K562 (cell line): ENCODE results near the gene TMIGD2. TPM values are rescaled to one million over a fixed set of nuclear protein-coding genes. Genes with fewer than 3 reads are reported as not detected.

Experiments
- BRF1 ChIP-seq: IDR thresholded peaks from 3 replicates; pipeline ENCODE4 v1.6.1; 2011; ENCODE audit warnings: borderline replicate concordance, mild to moderate bottlenecking; ENCODE audit not compliant: insufficient read length; ENCODE audit errors: extremely low read depth
- CEBPG ChIP-seq, 3 experiments: fragments of 200-800 bp in 1 of 3; sonication (Bioruptor generic) in 1 of 3; sonication (generic) in 1 of 3; formaldehyde crosslinking in 1 of 3; IDR thresholded peaks in 2 of 3; conservative IDR thresholded peaks in 1 of 3; 2 replicates each; pipeline versions ENCODE4 v1.6.1 to v1.8.0; 2016 to 2022; ENCODE audit warnings: missing compliant biosample characterization in 2 of 3, missing genetic modification characterization in 2 of 3, mild to moderate bottlenecking in 1 of 3, missing genetic modification reagents in 1 of 3
- CHCHD3 ChIP-seq: fragments of 250-450 bp; sonication (Bioruptor Pico); IDR thresholded peaks from 2 replicates; pipeline ENCODE4 v2.1.2; 2022; ENCODE audit warnings: mild to moderate bottlenecking
- CREB3L1 ChIP-seq: fragments of 450-650 bp; IDR thresholded peaks from 2 replicates; pipeline ENCODE4 v1.6.1; 2014; ENCODE audit warnings: low read depth, mild to moderate bottlenecking, moderate library complexity, borderline replicate concordance
- ETV5 ChIP-seq: sonication (generic); formaldehyde crosslinking; IDR thresholded peaks from 2 replicates; pipeline ENCODE4 v1.4.0; 2020; ENCODE audit warnings: low read depth, mild to moderate bottlenecking, missing genetic modification reagents
- GTF2A2 ChIP-seq: IDR thresholded peaks from 2 replicates; pipeline ENCODE4 v1.6.1; 2016; ENCODE audit warnings: mild to moderate bottlenecking, missing genetic modification characterization, missing compliant biosample characterization
- IRF2 ChIP-seq: sonication (generic); formaldehyde crosslinking; IDR thresholded peaks from 2 replicates; pipeline ENCODE4 v1.8.1; 2022; ENCODE audit warnings: mild to moderate bottlenecking, missing genetic modification reagents
- MIER1 ChIP-seq: fragments of 450-650 bp; IDR thresholded peaks from 2 replicates; pipeline ENCODE4 v1.6.1; 2016; ENCODE audit warnings: antibody characterized with exemption, mild to moderate bottlenecking, low read depth
- NONO ChIP-seq, 2 experiments: fragments of 200-400 bp in 1 of 2; fragments of 450-650 bp in 1 of 2; formaldehyde crosslinking in 1 of 2; IDR thresholded peaks; 2 replicates each; pipeline ENCODE4 v1.6.1; 2017; ENCODE audit warnings: low read depth in 2 of 2, mild to moderate bottlenecking in 2 of 2, moderate library complexity in 2 of 2, low read length in 1 of 2
- NR4A1 ChIP-seq, 2 experiments: fragments of 250-450 bp in 1 of 2; fragments of 450-650 bp in 1 of 2; sonication (Bioruptor Pico) in 1 of 2; IDR thresholded peaks; 2 replicates each; pipeline versions ENCODE4 v1.4.0 to v1.6.1; 2016 to 2020; ENCODE audit warnings: mild to moderate bottlenecking in 2 of 2, missing compliant biosample characterization in 1 of 2, missing genetic modification characterization in 1 of 2, moderate library complexity in 1 of 2
- NUFIP1 ChIP-seq: fragments of 450-650 bp; IDR thresholded peaks from 2 replicates; pipeline ENCODE4 v1.6.1; 2018; ENCODE audit not compliant: partially characterized antibody
- POLR2A ChIP-seq: fragments of 450-650 bp; conservative IDR thresholded peaks from 2 replicates; pipeline ENCODE4 v1.6.1; 2016
- SIRT6 ChIP-seq: IDR thresholded peaks from one replicate; pipeline ENCODE4 v1.6.1; 2012; ENCODE audit warnings: low read depth, mild to moderate bottlenecking, control low read depth, inconsistent platforms, low read length, moderate library complexity
- SP2 ChIP-seq: IDR thresholded peaks from 2 replicates; pipeline ENCODE4 v1.6.1; 2011; ENCODE audit warnings: mild to moderate bottlenecking, low read depth, low read length, moderate library complexity; ENCODE audit not compliant: poor library complexity, severe bottlenecking; ENCODE audit errors: extremely low read depth
- TAF1 ChIP-seq: IDR thresholded peaks from 2 replicates; pipeline ENCODE4 v1.6.1; 2011; ENCODE audit warnings: mild to moderate bottlenecking, low read length, moderate library complexity; ENCODE audit not compliant: insufficient read depth, control insufficient read depth, severe bottlenecking; ENCODE audit errors: extremely low read depth
- TARDBP ChIP-seq: fragments of 450-650 bp; IDR thresholded peaks from 2 replicates; pipeline ENCODE4 v1.6.1; 2016
- TGIF2 ChIP-seq: sonication (generic); formaldehyde crosslinking; IDR thresholded peaks from 2 replicates; pipeline ENCODE4 v1.8.1; 2022; ENCODE audit warnings: mild to moderate bottlenecking, missing genetic modification reagents, moderate library complexity
- TRIM25 ChIP-seq: fragments of 450-650 bp; IDR thresholded peaks from 2 replicates; pipeline ENCODE4 v1.7.0; 2016; ENCODE audit warnings: borderline replicate concordance
- TSC22D4 ChIP-seq: fragments of 450-650 bp; IDR thresholded peaks from 2 replicates; pipeline ENCODE4 v1.6.1; 2016; ENCODE audit warnings: missing genetic modification characterization, missing biosample characterization, control low read depth
- ZNF785 ChIP-seq: fragments of 250-450 bp; sonication (Bioruptor Pico); IDR thresholded peaks from 2 replicates; pipeline ENCODE4 v1.4.0; 2020; ENCODE audit warnings: mild to moderate bottlenecking
- polyA plus RNA-seq, 8 experiments: library from polyadenylated mRNA; depleted of rRNA in 4 of 8; stranded (reverse) in 5 of 8; unstranded in 3 of 8; fragments of >200 nt; fragmentation: Nextera tagmentation in 2 of 8; fragmentation: Illumina TruSeq in 1 of 8; extraction: Ambion mirVana in 2 of 8; extraction: Trizol in 1 of 8; gene quantifications; 2 replicates each; pipeline versions ENCODE4 v1.2.1 to v1.2.3, GENCODE V29; 2011 to 2014; ENCODE audit warnings: inconsistent platforms in 1 of 8, missing spikeins in 1 of 8
- total RNA-seq, 7 experiments: library from RNA; depleted of rRNA in 6 of 7; stranded (reverse); fragments of >200 nt in 6 of 7; fragmentation: Illumina TruSeq in 2 of 7; extraction: Trizol in 2 of 7; gene quantifications; 2 replicates each; pipeline versions ENCODE4 v1.2.1 to v1.2.3, GENCODE V29; 2011 to 2021; ENCODE audit warnings: low replicate concordance in 1 of 7
- TF ChIP-seq, protein P1 (sequence below): fragments of 250-450 bp; sonication (Bioruptor Pico); IDR thresholded peaks from 2 replicates; pipeline ENCODE4 v1.5.0; 2020; ENCODE audit warnings: mild to moderate bottlenecking, borderline replicate concordance

TMIGD2 gene
- total and polyA plus RNA-seq, 9 of the 15 experiments (the other 6 are each of a cell fraction or from before 2014, with no cell fraction given), result not detected

DNA sequence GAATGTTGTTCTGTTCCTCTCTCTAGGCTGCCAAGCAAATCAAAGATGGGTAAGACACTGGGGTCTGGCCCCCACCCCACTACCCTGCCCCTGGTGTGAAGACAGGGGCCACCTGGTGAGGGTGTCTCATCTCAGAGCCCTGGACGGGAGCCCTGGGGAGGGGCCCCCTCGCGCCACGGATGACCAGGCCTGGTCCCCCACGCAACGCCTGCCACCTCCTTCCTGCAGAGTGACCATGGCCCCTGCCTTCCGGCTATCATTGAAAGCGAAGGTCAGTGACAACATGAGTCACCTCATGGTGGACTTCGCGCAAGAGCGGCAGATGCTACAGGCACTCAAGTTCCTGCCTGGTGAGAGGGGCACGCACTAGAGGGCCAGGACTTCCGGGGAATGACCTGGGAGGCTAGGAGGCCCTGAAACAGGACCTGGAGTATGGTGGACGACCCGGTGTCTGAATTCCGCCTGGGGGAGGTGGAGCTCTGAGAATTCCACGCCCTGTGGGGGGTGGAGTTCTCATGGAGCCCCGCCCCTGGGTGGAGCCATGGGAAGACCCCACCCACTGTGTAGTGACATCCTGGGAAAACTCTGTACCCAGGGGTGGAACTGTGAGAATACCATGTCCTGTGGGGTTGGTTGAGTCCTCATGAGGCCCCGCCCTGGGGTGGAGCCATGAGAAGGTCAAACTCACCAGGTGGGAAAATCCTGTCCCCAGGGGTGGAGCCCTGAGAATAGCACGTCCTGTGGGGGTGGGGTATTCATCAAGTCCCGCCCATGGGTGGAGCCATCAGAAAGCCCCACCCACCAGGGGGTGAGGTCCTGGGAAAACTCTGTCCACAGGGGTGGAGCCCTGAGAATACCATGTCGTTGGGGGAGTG, 8.3 kb upstream of the TMIGD2 start (continued):
- peak; percentile 77 for TF ChIP-seq TAF1
- TF ChIP-seq BRF1, result no peak
- no peak for TF ChIP-seq SP2
- peak; percentile 58; the same call in 1 of the 2 replicates for TF ChIP-seq ETV5
- TF ChIP-seq TRIM25, result no peak
- no peak for TF ChIP-seq ZNF785 (CRISPR knock-in tag)
- TF ChIP-seq NR4A1 (CRISPR knock-in tag; IDR thresholded peaks at IDR 0.05), result no peak
- no peak for TF ChIP-seq NR4A1 (tag; IDR thresholded peaks at IDR 0.05)
- TF ChIP-seq CREB3L1, result peak; percentile 40; the same call in 1 of the 2 replicates
- TF ChIP-seq TSC22D4 (tag), result no peak
- TF ChIP-seq CEBPG (CRISPR knock-in tag; IDR thresholded peaks at IDR 0.05), result 0 out of 2 replicates have a peak, but pooled peaks have one; percentile 35
- TF ChIP-seq CEBPG (tag; conservative IDR thresholded peaks at IDR 0.05 in 1 of 2, IDR thresholded peaks at IDR 0.05 in 1 of 2), result no peak
- TF ChIP-seq POLR2A, result peak; percentile 85
- TF ChIP-seq NUFIP1, result no peak
- TF ChIP-seq MIER1, result no peak
- no peak for TF ChIP-seq CHCHD3 (CRISPR knock-in tag)
- no peak for TF ChIP-seq TARDBP
- TF ChIP-seq IRF2, result no peak
- TF ChIP-seq NONO (IDR thresholded peaks at IDR 0.05; ENCODE audit: low read depth in 2 of 2, low read length in 1 of 2), result 0 out of 4 replicates have a peak, but pooled peaks of 1 of the 2 experiments have one; percentile 15
- TF ChIP-seq TGIF2 (CRISPR knock-in tag), result no peak
- TF ChIP-seq, protein P1, sequence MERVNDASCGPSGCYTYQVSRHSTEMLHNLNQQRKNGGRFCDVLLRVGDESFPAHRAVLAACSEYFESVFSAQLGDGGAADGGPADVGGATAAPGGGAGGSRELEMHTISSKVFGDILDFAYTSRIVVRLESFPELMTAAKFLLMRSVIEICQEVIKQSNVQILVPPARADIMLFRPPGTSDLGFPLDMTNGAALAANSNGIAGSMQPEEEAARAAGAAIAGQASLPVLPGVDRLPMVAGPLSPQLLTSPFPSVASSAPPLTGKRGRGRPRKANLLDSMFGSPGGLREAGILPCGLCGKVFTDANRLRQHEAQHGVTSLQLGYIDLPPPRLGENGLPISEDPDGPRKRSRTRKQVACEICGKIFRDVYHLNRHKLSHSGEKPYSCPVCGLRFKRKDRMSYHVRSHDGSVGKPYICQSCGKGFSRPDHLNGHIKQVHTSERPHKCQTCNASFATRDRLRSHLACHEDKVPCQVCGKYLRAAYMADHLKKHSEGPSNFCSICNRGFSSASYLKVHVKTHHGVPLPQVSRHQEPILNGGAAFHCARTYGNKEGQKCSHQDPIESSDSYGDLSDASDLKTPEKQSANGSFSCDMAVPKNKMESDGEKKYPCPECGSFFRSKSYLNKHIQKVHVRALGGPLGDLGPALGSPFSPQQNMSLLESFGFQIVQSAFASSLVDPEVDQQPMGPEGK (CRISPR knock-in tag), result no peak
- no peak for TF ChIP-seq SIRT6
- no peak for TF ChIP-seq GTF2A2
